Dedifferentiated amniotic fluid mesenchymal stem cell (primary cell): Measurements from ENCODE around the gene MB21D2.

Experiments
- DNase-seq: peaks from one replicate; pipeline ENCODE4 v3.0.0-alpha.2; 2016; ENCODE audit errors: extremely low spot score

MB21D2 gene

DNA sequence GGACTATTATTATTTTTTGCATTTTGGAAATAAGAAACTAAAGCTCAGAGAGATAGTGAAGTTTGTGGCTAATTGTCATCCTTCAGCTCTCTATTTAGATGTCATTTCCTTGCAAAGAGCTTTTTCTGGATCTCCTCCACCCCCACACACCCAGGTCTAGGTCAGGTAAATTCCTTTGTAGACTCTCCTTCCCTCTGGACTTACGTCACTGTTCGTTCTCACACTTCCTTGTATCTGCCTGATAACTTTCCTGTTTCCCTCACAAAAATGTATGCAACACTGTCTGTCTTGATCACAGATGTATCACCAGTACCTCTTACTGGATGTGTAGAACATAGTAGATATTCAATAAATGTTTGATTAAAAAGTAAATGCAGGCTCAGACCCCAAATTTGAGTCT lies 6.1 kb upstream of the MB21D2 start:
- DNase-seq: no peak

DNA sequence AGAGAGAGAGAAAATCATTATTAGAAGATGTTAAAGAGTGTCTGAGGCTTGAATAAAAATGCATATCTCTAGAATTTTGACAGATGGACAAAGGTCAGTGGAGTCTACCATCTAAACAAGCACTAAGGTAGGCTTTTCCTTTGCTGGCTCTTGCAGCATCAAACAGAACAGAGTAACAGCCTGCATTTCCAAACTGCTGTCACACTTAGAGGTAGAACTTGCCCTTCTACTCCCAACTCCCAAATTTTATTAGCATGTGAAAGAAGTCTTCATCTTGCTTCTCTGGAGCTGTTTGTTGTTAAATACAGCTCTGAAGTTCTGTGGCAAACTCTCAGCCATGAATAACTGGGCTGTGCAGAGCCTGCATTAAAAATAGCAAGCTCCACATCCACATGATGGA lies 4.1 kb upstream of the MB21D2 start:
- DNase-seq: no peak

GRCh38 chr3:192920411-192920810 lies 2.8 kb upstream of the MB21D2 start:
- no peak for DNase-seq

- no peak for DNase-seq
These were observed 2.2 kb upstream of the MB21D2 start for GRCh38 chr3:192919901-192920300.

DNA sequence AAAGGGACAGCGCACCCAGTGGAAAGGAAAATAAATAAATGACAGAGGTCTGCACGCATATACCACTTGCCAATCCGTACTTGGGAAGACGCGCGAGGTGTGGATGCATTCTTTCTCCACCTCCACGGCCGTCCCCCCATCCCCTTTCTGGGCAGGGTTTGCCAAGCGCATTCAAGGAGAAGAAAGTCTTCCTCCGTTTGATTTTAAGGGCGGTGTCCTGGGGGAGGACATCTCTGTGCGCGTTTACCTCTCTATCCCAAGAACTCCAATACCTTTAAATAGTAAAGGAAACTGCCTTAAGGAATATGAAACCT lies 576 bp upstream of the MB21D2 start:
- DNase-seq: no peak

GRCh38 chr3:192917028-192917403 lies 640 bp downstream of the MB21D2 start:
- DNase-seq: peak; percentile 49

DNA sequence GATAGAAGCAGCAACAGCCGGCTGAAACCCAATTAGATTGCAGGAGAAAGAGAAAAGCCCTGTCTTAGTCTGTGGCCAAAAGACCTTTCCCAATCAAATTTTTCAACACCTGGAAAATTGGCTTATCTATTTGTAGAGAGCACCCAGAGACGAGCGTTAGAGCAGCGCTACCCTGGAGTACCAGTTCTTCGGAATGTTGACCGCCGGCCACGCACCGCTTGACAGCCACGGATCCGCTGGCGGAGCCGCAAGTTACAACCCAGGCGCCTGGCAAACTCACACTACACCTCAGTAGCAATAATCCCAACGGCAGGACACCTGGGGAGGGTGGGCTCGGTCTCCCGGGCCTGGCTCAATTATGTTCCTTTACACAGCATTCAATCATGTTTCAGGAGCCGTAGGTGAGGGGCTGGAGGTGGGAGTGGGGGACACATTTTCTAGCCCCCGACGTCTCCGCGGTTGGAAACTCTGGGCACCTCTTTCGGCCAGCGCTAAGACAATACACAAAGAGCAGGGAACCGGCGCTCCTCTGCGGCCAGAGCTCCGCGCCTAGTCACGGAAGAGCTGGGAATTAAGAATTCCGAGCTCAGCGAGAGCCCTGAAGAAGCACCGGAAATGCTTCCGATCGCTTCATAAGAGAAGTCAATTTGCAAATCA lies 1.2 kb downstream of the MB21D2 start:
- no peak for DNase-seq

DNA sequence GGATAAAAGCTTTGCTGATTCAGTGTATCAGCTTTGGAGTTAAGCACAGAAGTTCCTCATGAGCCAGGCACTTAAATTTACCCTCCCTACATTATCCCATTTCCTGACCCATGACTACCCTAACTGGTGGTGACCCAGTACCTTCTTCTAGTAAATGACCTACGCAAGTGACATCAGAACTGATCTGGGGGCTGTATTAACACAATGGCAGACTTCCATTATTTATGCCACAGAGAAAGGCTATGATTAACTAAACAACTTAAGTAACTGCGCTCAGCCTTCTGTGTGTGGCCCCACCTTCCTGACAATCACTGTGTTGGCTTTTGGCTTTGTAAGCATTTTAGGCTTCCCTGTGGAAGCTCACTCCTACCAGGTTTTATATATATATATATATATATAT lies 1.9 kb downstream of the MB21D2 start:
- no peak for DNase-seq

DNA sequence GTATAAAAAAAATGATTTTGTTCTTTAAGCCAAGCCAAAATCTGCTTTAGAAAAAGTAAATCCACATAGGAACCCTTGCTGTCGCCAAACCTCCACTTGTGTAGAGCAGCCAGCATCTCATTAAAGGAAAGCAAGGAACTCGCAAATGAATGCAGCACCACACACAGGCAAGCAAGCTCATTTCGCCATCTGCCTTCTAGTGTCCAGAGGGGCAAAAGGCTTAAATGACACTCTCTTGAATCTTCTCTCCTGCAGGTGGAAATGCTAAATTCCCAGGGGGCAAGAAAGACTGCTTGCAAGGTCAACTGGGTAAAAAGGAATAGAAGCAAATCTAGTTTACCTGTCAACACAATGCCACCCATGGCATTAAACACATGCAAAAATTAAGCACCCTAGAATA lies 2.4 kb downstream of the MB21D2 start:
- DNase-seq: no peak

DNA sequence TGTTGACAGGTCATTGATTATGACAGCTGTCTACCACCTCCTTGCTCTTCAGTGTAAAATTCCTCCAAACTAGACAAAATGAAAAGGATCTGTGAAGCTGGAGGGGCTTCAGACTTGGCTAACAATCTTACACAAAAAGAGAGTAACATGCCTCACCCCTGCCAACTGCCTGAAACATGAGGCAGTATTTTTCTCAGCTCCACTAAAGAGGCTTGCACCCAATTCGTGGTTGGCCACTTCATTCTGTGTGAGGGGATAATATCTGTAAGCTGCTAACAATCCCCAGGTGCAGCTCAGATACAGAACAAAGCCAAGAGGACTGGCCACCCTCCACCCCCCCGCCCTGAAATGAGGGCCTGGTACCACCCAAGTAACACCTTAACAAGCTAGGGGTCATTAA lies 2.8 kb downstream of the MB21D2 start:
- DNase-seq: no peak

GRCh38 chr3:192913540-192913939 lies 4.1 kb downstream of the MB21D2 start:
- DNase-seq: no peak

GRCh38 chr3:192911293-192911692 lies 6.4 kb downstream of the MB21D2 start:
- DNase-seq: no peak

- DNase-seq: no peak
These were observed 9.9 kb downstream of the MB21D2 start for GRCh38 chr3:192907784-192908183.

DNA sequence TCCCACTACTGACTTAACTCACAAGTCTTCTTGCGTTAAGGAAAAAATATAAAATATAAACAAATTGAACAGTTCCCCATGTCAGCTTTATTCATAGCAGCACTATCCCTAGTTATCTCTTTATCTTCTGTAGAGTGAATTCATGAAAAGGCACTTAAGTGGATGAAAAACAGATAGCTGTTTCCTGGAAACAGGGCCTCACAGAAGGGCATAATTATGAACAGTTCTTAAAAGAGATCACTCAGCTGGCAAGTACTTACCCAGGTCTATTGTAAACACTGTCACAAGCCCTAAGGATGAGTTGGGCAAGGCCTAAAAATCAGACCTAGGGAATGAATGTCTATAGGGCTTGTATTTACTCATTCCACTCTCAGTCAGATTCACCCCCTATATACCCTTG lies 10.7 kb downstream of the MB21D2 start:
- DNase-seq: no peak

GRCh38 chr3:192905980-192906678 lies 11.5 kb downstream of the MB21D2 start:
- no peak for DNase-seq

DNA sequence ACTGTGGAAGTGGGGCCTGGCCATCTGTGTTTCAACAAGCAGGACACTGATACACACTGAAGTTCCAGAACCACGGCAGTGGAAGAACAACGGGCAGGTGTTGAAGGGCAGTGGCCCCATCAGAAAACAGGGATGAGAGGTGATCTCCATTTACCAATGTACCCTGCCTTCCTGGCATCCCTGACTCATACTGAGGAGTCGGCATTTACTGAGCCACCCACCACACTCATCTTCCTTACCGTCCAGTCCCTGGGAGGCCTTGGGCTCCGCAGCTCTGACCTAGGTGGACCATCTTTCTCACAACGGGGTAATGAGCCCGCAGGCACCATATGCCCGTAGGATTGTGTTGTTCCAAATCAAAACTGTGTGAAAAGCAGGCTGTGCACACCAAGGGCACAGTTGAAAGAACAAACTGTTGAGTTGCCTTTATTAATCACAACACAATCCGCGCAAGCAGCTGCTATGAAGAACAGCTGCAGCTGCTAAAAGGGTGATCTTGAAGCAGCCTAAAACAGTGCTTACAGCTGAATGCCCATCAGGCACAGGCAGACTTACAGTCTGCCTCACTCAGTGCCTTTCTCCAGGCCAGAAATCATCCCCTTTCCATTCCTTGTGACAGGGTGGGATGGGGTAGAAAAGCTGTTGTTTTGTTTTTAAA lies 12.9 kb downstream of the MB21D2 start:
- DNase-seq: no peak

GRCh38 chr3:192902549-192902948 lies 15.1 kb downstream of the MB21D2 start:
- DNase-seq: no peak

- DNase-seq: peak; percentile 31
These were observed 16.2 kb downstream of the MB21D2 start for GRCh38 chr3:192901435-192901834.

GRCh38 chr3:192899540-192899982 lies 18.1 kb downstream of the MB21D2 start:
- no peak for DNase-seq

GRCh38 chr3:192897005-192897404 lies 20.7 kb downstream of the MB21D2 start:
- DNase-seq: no peak

DNA sequence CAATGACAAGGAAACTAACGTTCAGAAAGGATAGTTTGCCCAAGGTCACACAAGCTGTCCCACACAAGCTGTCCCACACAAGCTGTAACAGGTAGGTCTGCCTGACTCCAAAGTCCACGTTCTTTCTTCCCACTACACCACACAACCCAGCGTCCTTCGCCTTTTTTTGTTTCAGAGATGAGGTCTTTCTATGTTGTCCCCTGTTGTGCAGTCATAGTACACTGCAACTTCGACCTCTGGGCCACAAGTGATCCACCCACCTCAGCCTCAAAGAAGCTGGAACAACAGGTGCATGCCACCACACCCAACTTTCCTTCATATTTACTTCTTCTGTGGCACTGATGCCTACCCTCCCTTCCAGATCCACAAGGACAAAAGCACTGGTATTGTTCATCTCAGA lies 21.4 kb downstream of the MB21D2 start:
- no peak for DNase-seq

DNA sequence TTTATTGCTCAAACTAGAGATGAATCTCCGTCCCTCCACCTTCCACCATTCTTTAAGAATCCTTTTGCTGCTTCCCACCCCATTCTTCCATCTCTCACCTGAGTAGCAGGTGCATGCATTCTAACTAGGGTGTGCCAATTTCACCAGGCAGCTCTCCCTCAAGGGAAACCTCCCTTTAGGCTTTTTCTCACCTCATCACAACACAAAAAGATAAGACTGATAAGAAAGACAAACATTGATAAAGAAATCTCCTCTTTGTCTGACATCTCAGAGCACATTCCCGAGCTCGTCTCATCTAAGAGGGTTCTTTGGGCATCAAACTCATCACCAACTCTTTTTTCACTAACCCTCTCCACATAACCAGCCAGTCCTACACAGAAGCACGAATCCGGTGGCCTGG lies 23.0 kb downstream of the MB21D2 start:
- DNase-seq: no peak

DNA sequence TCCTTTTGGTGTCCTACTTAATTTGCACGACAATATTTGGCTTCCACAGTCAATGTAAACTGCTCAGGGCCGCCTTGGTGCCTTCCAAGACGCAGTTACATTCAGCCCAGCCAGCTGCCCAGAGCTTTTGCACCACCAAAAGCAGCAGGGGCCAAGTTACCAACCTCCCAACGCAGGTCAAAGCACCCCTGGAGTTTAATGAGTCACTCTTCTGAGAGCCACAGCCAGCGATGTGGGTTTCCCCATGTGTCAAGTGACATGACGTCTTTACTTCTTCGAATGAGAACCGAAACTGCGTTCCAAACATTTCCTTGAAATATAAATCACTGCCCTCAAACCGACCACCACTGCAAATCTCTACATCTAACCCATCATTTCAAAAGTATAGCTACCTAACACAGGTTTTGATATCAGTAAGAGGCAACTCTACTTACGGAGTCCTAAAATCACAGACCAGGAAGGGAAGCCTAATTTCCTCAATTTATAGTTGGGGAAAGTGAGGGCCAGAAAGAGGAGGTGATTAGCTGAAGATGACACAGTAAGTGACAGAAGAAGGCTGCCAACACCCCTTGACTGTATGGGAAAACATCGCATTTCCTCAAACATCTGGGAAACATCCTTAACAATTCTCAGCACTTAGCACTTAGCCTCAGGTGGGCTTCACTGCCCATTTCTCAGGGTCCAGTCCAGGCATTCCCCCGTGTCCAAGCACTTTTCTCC lies 24.5 kb downstream of the MB21D2 start:
- DNase-seq: no peak
